Pulmonary artery endothelial cell (primary cell): ENCODE data around the gene LMX1A. TPM values are rescaled to one million over a fixed set of nuclear protein-coding genes. Genes with fewer than 3 reads are reported as not detected.

Experiments
- DNase-seq: peaks from one replicate; pipeline ENCODE4 v3.0.0-alpha.2; 2011; ENCODE audit warnings: low read depth, low spot score
- total RNA-seq: library from RNA; depleted of rRNA; stranded (reverse); fragments of >200 nt; gene quantifications from 2 replicates; pipeline ENCODE4 v1.2.3, GENCODE V29; 2014

Gene LMX1A
- total RNA-seq, 1 donor from 2014 or later, result not detected

- peak; percentile 17 for DNase-seq
Observed at GRCh38 chr1:165367375-165367993, 11.0 kb upstream of the LMX1A start.

- DNase-seq, result no peak
Observed at GRCh38 chr1:165365341-165365740, 8.8 kb upstream of the LMX1A start.

GRCh38 chr1:165364568-165365133, 8.1 kb upstream of the LMX1A start:
- no peak for DNase-seq

- DNase-seq, result no peak
Observed at GRCh38 chr1:165356876-165357275, 361 bp upstream of the LMX1A start.

GRCh38 chr1:165355139-165355976, 1.2 kb downstream of the LMX1A start:
- DNase-seq, result no peak

- no peak for DNase-seq
Observed at GRCh38 chr1:165354739-165355138, 1.8 kb downstream of the LMX1A start.

GRCh38 chr1:165353731-165354671, 2.5 kb downstream of the LMX1A start:
- DNase-seq, result no peak

- no peak for DNase-seq
Observed at GRCh38 chr1:165352442-165353293, 3.8 kb downstream of the LMX1A start.

- no peak for DNase-seq
Observed at GRCh38 chr1:165351863-165352441, 4.6 kb downstream of the LMX1A start.

- no peak for DNase-seq
Observed at GRCh38 chr1:165350840-165351239, 5.7 kb downstream of the LMX1A start.

- DNase-seq, result no peak
Observed at GRCh38 chr1:165345502-165345901, 11.0 kb downstream of the LMX1A start.

- DNase-seq, result no peak
Observed at GRCh38 chr1:165344736-165345135, 11.8 kb downstream of the LMX1A start.

GRCh38 chr1:165344198-165344597, 12.3 kb downstream of the LMX1A start:
- DNase-seq, result no peak

GRCh38 chr1:165342587-165342986, 13.9 kb downstream of the LMX1A start:
- no peak for DNase-seq

- DNase-seq, result no peak
Observed at GRCh38 chr1:165342168-165342567, 14.3 kb downstream of the LMX1A start.

GRCh38 chr1:165339164-165339563, 17.4 kb downstream of the LMX1A start:
- no peak for DNase-seq

GRCh38 chr1:165330483-165330882, 26.0 kb downstream of the LMX1A start:
- DNase-seq, result no peak

- no peak for DNase-seq
Observed at GRCh38 chr1:165329104-165329503, 27.4 kb downstream of the LMX1A start.

- no peak for DNase-seq
Observed at GRCh38 chr1:165328136-165328535, 28.4 kb downstream of the LMX1A start.

GRCh38 chr1:165327538-165327937, 29.0 kb downstream of the LMX1A start:
- no peak for DNase-seq
